ENCODE data around the gene BTBD3.

The BTBD3 gene

DNA sequence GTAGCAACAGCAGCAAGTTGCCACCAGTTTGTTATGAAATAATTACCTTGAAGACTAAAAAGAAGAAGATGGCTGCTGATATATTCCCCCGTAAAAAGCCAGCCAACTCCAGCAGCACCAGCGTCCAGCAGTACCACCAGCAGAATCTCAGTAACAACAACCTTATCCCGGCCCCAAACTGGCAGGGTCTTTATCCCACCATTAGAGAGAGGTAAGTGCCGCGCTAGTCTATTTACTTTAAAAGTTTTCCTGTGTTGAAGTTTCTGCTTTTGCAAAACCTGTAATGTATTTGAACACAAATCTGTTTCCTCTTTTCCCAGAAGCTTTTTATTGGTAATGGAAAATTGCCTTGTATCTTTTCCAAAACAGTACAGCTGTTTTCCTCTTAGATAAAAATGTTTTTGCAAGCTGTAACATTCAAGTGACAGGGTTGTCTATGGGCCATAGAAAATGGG lies 725 bp downstream of the BTBD3 start:
- no peak for DNase-seq

DNA sequence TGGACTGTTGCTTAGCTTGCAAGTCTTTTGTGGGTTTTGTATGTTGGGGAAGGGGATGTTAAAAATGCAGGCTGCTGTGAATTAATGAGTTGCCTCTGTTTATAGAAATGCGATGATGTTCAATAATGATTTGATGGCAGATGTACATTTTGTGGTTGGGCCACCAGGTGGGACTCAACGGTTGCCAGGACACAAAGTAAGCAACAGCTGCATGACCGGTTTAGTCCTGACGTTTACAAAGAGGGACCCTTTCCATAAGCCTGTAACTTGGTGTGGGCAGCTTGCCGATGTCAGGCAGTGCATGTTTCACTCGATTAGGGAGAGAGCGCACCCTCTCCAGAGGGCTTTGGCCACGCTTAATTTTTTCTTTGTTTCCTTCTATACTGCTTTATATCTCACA lies 1.3 kb downstream of the BTBD3 start:
- DNase-seq = peak; percentile 72

DNA sequence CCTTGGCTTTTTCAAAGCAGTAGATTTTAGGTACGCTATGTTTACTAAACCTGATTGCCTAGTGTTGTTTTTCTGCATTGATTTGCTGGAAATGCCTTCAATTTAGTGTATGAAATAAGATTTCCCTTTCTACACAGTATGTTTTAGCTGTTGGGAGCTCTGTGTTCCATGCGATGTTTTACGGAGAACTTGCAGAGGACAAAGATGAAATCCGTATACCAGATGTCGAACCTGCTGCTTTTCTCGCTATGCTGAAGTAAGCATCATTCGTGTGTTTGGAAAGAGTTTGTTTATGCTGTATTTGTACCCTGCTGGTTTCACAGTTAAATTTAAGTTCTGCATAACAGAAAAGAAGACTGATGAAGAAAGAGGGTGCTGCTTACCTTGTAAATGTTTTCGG lies 1.9 kb downstream of the BTBD3 start:
- DNase-seq = no peak

DNA sequence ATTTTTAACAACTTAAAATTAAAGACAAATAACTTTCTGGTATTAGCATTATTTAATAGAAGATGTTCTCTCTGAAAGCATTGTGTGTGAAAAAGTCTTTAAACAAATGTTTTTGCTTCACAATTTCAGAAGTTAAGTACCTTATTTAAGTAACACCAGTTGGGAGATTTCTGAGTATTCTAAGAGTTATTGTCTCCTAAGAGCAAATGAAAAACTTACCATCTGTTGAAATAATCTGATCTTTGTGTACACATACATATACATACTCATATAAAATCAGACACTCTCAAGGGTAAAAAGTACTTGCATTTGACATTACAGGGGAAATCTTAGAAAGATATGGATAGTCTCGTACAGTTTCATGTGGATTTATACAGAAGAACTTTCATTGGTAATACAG lies 2.4 kb downstream of the BTBD3 start:
- DNase-seq = no peak

DNA sequence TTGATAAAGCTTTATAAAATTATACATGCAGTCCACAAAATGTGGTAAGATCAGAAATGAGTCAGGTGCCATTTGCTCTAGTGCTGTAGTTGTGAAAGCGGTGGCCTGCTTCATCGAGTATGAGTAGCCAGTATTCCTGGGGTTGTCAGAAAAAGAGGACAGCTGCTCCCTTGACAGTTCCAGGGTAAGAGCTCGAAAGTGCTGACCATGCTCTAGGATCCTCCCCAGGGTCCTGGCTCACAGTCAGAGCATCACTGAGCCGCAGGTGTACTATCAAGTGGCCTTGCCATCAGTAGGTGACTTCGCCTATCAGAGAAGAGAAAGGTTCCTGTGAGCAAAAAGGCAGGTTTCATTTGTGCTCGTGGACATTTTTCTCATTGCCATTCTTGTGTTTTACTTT lies 3.6 kb downstream of the BTBD3 start:
- no peak for DNase-seq

DNA sequence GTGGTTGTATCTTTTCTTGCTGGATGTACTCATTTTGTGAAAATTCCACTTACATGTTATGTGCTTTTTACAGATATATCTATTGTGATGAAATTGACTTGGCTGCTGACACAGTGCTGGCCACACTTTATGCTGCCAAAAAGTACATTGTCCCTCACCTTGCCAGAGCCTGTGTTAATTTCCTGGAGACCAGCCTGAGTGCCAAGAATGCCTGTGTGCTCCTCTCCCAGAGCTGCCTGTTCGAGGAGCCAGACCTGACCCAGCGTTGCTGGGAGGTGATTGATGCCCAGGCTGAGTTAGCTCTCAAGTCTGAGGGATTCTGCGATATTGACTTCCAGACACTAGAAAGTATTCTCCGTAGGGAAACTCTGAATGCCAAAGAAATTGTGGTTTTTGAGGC lies 4.9 kb downstream of the BTBD3 start:
- DNase-seq = no peak

DNA sequence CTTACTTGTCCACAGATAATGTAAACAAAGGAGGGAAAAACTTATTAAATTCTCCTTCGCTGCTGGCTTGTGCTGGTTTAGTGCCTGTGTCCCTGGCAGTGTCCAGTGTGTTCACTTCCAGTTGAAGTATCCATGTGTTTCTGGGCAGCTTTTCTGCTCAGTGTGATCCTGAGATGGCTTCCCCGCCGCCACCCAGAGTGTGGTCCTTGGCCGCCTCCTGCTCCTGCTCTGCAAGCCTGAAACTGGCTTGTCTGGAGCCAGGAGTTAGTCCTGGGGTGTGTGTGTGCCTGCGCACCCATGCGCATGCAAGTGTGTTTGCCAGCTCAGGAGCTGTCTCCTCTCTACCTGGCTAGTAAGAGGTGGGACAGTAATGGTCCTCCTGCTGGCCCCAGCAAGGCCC lies 7.2 kb downstream of the BTBD3 start:
- no peak for DNase-seq

DNA sequence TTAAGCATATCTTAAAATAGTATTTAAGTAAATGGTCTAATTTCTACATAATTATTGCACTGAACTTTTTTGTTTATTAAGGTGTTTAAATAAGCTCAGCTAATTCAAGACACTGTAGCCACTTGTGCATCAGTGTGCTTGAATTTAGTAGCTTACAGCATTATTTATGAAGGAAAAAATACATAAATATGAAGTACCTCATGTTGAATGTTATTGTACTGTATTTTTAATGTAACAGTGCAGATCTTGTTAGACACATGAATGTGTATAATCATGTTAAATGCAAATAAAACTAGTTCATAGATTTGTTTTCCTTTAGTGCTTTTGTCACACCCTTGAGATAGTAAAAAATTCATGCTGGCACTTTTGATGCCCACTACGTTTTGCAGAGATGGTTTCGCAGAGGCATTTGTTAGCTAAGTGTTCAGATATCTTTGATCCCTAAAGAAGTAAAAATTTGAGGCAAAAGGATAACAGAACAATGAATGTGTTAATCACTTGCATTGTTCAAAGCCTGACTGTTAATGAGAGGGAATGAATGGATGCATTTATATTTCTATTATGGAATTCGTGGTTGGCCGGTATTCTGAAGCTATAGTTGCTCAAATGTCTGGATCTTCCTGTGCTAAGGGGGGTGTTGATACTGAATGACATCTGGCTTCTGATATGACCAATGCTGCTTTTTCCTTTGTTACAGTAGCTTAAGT lies 8.8 kb downstream of the BTBD3 start:
- no peak for DNase-seq

DNA sequence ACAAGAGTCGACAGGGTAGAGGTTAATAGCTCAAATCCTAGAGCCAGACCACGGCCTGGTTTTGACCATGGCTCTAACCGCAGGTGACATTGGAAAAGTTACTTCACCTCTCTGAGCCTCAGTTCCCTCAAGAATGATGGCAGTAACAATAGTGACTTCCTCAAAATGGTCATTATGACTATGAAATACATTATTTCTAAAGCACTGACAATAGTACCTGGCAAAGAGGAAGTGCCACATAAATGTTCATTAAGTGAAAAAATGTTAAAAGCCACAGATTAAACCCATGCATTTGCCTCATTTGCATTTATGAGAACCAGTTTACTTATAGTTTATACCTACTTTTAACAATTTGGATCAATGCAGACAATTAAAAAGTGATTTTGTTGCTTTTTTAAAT lies 12.3 kb downstream of the BTBD3 start:
- no peak for DNase-seq

DNA sequence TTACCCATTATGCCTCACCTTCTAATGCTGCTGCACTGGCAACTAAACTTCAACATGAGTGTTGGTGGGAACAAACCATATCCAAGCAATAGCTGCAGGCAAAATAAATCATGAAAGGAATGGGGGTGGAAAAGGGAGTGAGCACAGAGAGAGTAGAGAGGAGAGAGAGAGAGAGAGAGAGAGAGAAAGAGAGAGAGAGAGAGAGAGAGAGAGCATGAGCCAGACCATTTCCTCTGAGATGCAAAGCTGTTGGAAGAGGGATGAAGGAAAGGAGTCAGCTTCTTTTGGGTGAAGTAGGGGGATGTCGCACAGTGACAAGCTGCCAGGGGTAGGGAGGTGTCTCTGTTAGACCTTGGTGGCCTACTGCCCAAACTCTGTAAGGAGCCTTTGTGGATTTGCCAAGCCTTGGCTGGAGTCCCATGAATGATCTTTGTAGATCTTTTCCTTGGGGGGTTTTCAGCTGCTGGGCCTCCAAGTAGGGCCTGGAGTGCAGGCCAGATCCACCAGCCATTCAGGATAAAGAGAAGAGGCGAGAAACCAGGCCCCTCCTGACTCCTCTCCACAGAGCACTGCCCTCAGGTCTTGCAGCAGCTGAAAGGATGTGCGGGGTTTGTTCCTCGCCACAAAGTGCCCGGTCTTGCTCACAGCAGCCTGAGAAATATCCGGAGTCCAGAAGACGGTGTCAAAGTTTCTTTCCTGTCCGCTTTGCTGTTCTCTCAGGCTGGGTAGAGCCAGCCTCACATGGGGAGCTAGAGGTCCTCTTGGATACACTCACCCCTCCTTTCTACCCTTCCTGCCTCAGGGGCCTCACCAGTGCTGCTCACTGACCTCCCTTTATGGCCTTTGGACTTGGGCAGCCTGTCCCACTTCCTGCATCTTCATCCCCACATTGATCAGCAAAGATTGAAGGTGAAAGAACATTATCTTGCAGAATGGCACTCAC lies 17.8 kb downstream of the BTBD3 start:
- DNase-seq = no peak

DNA sequence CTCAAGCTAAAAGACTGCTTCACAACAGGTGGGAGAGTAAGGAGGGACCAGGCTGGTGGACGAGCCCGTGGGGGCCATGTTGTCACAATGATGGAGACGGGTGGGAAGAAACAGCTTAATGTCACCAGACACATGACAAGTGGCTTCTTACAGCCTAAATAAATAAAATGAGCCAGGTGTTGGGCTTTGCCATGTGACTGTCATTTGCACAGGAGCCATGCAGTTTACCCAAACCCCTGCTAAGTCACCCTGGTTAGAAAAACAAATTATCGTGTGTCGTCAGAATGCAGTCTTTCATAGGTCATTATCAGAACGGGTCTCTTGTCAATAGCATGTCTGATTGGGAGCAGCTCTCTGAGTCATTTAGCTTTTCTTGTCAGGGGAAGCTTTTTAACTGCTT lies 18.5 kb downstream of the BTBD3 start:
- peak; percentile 75 for DNase-seq

DNA sequence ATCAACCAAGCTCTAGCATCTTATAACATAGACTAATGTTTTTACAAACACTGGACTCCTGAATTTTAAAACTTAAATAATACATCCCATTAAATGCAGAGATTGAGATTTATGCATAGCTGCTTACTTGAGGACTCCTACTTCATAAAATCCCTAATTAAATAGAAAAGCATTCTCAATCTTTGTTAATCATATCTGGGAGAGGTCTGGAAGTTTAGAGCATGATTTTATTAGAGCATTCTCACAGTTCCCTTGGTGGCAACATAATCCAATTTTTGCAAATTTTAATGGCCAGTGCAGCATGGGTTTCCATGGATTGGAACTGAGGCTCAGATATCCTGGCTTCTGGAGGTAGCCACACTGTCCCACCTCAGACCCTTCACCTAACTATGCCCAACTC lies 19.5 kb downstream of the BTBD3 start:
- DNase-seq = no peak

DNA sequence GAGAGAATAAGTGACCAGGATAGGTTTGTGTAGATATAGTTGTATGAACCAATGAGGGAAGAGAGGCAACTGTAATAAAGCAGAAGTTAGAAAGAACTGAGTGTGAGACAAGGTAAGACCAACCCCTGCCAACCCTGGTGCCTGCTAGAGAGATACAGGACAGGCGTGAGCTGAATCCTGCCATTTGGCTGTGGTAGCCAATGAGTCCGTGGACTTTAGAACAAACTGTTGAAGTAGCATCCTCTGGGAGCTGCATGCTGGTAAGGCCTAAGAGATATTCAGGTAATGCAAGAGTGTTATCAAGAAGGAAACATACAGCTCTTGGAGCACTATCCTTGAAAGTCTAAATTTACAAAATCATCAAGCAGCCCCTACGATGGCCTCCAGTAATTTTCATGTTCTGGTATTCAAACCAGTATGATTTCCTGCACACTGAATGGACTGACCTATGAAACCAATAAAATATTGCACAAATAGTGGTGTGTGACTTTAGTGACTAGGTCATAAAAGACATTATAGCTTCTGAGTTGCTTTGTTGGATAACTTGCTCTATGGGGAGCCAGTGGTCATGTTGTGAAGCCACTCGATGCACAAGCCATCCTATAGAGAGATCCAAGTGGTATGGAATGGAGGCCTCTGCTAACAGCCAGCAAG lies 24.0 kb downstream of the BTBD3 start:
- no peak for DNase-seq

DNA sequence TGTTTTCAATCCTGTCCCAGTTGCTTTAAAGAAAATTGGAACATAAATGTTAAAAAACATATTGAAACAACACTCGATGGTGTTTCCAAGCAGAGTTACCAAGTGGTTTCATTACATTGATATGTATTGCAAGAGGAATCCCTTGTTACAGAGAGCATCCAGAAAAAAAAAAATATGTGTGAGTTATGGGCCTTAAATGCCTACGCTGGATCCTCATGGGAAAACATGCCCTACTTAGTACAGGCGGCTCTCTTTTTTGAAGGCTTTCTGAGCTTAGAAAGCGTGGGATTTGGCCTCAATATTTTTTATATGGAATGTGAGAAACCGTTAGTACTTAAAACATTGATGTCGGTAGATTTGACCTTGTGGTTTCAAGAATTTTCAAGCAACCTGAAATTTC lies 26.1 kb downstream of the BTBD3 start:
- DNase-seq = no peak

DNA sequence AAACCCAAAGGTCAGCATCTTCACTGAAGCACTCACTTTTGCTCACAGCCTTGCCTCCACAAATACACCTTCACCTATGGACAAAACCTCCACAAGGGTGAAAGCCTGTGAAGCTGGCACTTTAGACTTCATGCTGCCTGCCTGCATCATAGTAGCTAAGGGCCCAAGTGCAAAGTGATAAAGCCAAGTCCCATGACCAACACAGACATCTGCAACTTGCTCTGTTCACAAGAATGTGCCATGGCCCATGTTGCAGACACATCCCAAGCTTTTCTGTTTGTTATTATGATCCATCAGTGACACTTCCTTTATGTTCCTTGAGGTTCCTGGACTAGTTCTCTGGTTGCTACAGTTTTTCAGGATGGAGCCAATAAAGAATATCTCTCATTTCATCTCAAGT lies 31.1 kb downstream of the BTBD3 start:
- DNase-seq = no peak

DNA sequence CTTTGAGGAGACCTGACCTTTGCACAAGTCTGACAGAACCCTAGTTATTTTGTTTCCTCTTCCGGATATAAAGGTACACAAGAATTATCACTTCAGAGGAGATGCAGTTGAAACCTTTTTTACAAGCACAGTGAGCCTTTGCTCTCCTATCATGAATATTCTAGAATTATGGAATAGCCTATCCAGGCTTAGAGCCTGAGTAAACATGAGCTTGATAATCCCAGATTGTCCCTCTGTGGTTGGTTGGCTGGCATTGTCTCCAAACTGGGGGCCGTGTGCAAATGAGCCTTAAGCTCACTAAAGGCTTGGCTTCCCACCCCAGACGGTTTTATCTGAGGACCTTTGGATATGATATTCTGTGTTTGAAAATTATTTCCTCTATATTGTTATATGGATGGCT lies 32.0 kb downstream of the BTBD3 start:
- no peak for DNase-seq

DNA sequence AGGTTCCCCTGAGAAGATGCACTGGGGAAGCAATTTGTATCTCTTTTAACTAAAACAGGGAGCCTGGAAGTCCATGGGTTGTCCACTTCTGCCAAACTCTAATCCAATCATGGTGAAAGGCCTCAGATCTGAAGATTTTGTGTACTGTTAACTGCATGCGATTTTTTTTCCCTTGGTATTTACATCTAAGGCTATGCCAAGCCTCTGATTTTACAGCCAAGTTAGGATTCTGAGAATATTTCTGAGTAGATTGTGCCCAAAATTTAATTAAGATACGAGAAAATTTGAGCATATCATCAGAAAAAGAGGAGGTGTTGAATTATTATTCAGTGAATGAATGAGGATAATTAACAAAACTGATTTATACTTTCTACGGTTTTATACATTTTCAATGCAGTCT lies 34.0 kb downstream of the BTBD3 start:
- DNase-seq = no peak

DNA sequence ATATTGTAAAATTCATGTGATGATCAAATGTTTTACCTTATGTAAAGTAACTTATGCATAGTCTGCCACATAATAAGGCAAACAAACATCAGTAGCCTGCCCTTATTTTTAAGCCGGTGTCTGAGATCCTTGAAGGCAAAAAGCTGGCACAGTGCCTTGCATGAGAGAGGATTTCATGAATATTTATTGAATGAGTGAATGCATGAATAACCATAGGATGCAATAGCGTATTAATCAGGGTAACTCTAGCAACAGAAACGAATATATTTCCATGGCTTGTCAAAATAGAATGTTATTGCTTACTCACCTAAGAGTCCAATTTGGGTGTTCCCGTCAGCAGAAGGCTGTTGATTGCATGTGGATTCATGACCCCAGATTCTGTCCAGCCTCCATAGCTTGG lies 34.9 kb downstream of the BTBD3 start:
- no peak for DNase-seq

DNA sequence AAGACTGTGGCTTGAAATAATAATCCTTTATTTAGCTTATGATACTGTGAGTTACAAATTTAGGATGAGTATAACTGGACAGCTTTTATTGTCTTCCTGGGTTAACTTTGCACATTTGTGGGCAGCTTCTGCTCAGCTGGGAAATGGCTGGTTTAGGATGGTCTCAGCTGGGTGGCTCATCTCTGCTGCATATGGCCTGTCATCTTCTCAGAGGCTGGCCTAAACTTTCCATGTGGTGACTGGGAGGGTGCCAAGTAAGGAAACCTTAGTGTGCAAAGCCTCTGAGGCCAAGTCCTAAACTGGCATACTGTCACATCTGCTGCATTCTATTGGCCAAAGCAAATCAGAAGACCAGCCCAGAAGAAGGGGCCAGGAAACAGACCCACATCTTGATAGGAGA lies 40.2 kb downstream of the BTBD3 start:
- DNase-seq = no peak

DNA sequence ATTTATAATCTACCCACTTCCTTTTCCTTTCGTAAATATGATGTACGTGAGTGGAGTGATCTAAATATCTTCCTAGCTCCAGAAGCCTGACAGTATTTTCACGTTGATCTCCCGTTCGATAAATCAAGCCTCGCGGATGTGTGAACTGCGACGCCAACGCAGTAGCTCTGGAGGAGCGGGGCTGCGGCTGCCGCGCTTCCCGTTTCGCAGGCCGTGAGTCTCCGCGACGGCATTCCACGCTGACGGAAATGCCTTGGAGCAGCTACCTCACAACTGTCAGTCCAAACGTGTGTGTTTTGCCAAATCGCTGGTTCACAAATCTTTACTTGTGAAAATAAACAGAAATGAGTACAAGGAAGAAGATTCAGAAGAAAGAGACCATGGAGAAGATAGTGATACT lies 41.2 kb downstream of the BTBD3 start:
- no peak for DNase-seq

DNA sequence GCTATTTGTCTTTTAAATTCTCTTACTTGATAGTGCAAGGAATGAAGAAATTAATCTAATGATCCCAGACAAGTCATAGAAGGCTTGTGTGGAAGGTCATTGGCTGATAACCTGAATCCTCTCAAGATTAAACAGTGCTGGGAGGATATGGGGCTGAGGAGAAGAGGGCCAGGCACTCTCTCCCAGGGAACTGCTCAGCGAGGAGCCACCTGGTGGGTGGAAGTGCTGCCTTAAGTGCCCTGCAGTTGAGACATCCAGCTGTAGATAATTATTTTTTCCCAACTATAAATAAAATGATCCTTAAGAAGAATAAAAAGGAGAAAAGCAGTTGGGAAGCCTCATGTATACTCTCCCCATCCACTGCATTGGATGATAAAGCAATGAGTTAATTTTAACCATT lies 47.9 kb downstream of the BTBD3 start:
- DNase-seq = no peak

DNA sequence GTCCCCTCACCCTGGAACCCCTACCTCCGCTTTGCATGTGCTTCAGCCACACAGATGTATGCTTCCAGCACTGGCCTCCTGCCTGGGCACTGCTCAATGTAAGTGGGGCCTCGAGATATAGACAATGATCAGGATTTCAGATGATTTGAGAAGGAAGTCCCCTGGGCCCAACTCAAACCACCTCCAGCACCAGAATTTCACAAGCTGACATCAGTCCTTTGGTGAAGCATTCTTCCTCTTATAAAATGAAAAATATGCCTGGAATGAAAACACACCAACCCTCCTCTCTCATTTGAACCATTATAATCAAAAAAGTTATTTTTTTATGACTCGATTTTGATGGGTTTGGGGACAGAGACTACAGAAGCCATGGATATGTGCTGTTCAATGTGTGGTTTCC lies 48.5 kb downstream of the BTBD3 start:
- no peak for DNase-seq

DNA sequence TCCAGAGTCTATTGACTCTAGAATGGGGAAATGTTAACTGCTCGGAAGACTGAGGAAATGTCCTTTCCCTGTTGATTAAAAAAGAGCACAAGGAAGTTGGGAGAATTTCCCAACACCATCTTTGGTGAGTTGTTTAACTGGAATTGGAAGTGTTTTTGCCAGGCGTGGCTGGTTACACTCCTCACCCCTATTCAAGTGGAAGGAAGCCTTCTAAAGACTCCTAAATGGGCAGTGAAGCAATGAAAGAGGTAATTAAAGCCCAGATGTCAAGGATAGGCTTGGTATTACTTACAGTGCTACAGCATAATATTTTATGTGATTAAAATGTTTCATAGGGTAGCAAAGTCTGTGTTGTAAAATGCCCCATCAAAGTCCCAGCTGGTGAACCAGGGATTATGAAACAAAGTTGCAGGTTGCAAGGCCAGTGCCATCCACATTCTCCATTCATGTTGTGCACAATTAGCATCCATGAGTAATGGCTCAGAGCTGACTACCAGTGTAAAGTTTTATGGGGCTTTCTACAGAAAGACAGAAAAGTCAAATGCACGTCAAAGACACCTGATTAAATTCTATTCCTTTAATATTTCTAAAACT lies 52.6 kb downstream of the BTBD3 start:
- DNase-seq = no peak

DNA sequence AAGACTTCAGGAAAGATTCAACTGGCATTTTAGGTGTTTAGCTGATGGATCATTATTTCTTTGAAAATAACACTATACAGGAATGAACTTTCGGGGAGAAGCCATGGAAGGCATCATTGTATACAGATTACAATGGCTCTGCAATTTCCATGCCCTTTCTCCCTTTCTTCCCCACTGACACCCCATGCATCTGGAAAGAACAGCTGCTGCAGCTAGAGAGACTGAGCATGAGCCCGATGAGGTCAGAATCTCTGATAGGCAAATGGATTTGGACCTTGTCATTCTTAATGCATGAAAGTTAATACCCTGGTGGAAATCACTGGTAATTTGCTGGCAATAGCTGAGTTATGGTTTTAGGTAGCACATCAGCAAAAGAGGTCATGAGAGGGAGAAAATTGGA lies 54.8 kb downstream of the BTBD3 start:
- no peak for DNase-seq

Data from NCI-H2029 treated with DMSO at 0.1 percent for 48 hours (cell line).